NCI-H774 (cell line): ENCODE data around the gene LGALS4.
"Not testable (repeated sequence)": the region's sequence is repeated elsewhere in the genome, so short reads cannot be mapped to it uniquely, and the experiment has no call there.

Experiments used
- DNase-seq: peaks from one replicate; lab custom pipeline; 2025; lab: John Stamatoyannopoulos, UW

Gene LGALS4

GRCh38 chr19:38770228-38770948 is 42.4 kb downstream of the LGALS4 start:
- not testable (repeated sequence) for DNase-seq

GRCh38 chr19:38769635-38770211 is 43.0 kb downstream of the LGALS4 start:
- DNase-seq, result no peak

GRCh38 chr19:38766276-38767047 is 46.3 kb downstream of the LGALS4 start:
- no peak for DNase-seq

GRCh38 chr19:38765214-38765613 is 47.5 kb downstream of the LGALS4 start:
- DNase-seq, result no peak

GRCh38 chr19:38763795-38764220 is 48.9 kb downstream of the LGALS4 start:
- no peak for DNase-seq

GRCh38 chr19:38761884-38762389 is 50.8 kb downstream of the LGALS4 start:
- DNase-seq, result not testable (repeated sequence)

- DNase-seq, result not testable (repeated sequence)
These were observed 51.8 kb downstream of the LGALS4 start for GRCh38 chr19:38760805-38761517.

GRCh38 chr19:38759590-38760003 is 53.1 kb downstream of the LGALS4 start:
- no peak for DNase-seq

GRCh38 chr19:38754196-38754595 is 58.5 kb downstream of the LGALS4 start:
- DNase-seq, result not testable (repeated sequence)

GRCh38 chr19:38753783-38754182 is 59.0 kb downstream of the LGALS4 start:
- not testable (repeated sequence) for DNase-seq
